Measurements from ENCODE around the gene GUCA2A.

The GUCA2A gene

GRCh38 chr1:42130061-42130660 is 34.4 kb downstream of the GUCA2A start:
- DNase-seq: no peak

DNA sequence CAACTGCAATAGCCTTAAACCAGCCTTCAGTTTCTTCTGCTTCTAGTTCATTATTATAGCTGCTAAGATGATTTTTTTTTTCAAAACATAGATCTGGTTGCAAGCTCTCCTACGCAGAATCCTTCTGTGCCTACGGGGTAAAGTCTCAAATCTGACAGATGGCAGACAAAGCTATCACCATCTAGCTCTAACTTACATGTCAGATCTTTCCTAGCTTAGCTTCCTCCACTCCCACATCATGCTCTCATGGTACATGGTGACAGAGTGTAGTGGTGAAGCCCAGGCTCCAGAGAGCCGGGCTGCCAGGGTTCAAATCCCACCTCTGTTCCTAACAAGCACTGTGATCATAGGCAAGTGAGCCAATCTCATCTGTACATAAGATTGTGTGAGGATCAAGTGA is 35.6 kb downstream of the GUCA2A start:
- no peak for DNase-seq

DNA sequence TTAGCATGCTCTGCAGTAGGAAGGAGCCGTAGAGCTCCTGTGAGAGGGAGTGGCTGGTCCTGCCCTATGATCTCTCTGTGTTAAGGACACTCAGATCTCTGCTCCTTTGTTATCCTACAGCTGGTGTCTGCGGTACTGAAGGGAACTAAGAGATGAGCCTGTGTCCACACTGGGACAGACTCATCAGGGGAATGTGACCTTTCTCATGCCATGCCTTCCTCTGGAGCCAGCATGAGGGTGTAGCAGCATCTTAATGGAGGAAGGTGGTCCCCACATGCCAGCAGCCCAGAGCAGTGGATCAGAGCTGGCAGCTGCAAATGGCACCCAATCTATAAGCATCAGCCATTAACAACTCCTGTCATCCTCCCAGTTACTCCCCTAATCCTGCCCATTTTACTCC is 36.0 kb downstream of the GUCA2A start:
- DNase-seq: no peak

GRCh38 chr1:42127767-42128166 is 36.8 kb downstream of the GUCA2A start:
- DNase-seq: no peak

- DNase-seq: no peak
Observed at GRCh38 chr1:42125552-42125951, 39.0 kb downstream of the GUCA2A start.

- DNase-seq: no peak
Observed at GRCh38 chr1:42122408-42122807, 42.1 kb downstream of the GUCA2A start.

DNA sequence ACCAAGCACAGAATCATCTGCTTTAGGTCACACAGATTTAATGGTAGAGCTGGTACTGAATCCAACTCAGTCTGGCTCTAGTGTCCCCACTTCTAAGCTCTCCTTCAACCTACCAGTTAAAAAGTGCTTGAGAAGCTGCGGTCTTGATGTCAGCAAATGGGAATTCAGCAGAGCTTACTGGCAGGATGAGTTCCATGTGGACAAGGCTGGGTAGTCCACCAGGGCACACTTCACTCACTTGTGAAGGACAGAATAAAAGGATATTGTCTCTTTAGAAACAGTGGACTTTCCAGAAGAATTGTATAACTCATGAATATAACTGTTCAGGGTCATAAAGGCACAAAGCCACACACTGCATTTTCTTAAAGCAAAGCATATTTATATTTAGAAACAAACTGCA is 46.4 kb downstream of the GUCA2A start:
- no peak for DNase-seq

DNA sequence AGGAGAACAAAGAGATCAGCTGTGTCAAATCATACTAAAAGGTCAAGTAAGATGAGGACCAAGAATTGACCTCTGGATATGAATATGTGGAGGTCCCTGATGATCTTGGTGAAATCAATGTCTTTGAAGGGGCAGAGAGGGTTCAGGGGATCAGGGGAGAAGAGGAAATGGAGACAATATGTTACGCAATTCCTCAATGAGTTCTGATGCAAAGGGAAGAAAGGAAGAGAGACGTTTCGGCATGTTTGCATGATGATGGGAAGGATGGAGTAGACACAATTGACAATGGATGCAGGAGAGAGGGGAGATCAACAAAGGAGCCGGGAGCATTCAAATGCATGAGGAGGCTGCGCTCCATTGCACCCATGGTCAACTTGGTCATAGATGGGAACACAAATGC is 47.3 kb downstream of the GUCA2A start:
- DNase-seq: no peak

- no peak for DNase-seq
Observed at GRCh38 chr1:42114229-42114628, 50.3 kb downstream of the GUCA2A start.
